ENCODE results near the gene DLX5. TPM values are rescaled to one million over a fixed set of nuclear protein-coding genes. Genes with fewer than 3 reads are reported as not detected.

DLX5 gene
- total and polyA plus RNA-seq, 2 experiments from 2014 or later = not detected

- Histone ChIP-seq H4K20me1 (ENCODE audit: insufficient read depth) (no peaks in the 10 kb centered on the region), H3K27ac (no peak overlapping the region), H3F3A (ENCODE audit: insufficient read depth) (no peaks in the 10 kb centered on the region), H3K36me3 (ENCODE audit: low read depth) (no peaks in the 10 kb centered on the region), H3K9me2 (ENCODE audit: insufficient read depth) (no peaks in the 10 kb centered on the region), H3K9me3 (ENCODE audit: low read depth) (no peaks in the 10 kb centered on the region), H3K4me3 (no peak overlapping the region), H3K27me3 (replicated peaks; ENCODE audit: insufficient read depth) (peaks cover 96% of the 10 kb centered on the region), H3K9ac (no peak overlapping the region), H3K79me2 (ENCODE audit: insufficient read depth) (no peaks in the 10 kb centered on the region), H2AFZ (no peak overlapping the region), H3K4me2 (ENCODE audit: unreplicated experiment) (no peak overlapping the region), H3K4me1 (ENCODE audit: insufficient read depth) (no peaks in the 10 kb centered on the region)
- in situ Hi-C loops (cut with MboI) = no loop called here
- TF ChIP-seq EZH2phosphoT487 (IDR thresholded peaks at IDR 0.05; ENCODE audit: insufficient read depth, low read depth) (no peak), EZH2 (IDR thresholded peaks at IDR 0.05; ENCODE audit: insufficient read depth, poor library complexity, severe bottlenecking) (no peak)
- WGBS, 2 experiments (ENCODE audit: low coverage in 1 of 2, low lambda C conversion rate in 2 of 2, missing lambda C conversion rate in 2 of 2) = 0 to 4% methylated on average over 14 of the region's 14 CpGs
- no peak for DNase-seq
Measured at GRCh38 chr7:96998744-96999143, 25.9 kb downstream of the DLX5 start.

GRCh38 chr7:96998333-96998732 lies 26.3 kb downstream of the DLX5 start:
- Histone ChIP-seq H3K79me2 (ENCODE audit: insufficient read depth) (no peaks in the 10 kb centered on the region), H3K4me2 (ENCODE audit: unreplicated experiment) (no peak overlapping the region), H3K4me1 (ENCODE audit: insufficient read depth) (no peaks in the 10 kb centered on the region), H3K27ac (no peak overlapping the region), H3K36me3 (ENCODE audit: low read depth) (no peaks in the 10 kb centered on the region), H3K27me3 (replicated peaks; ENCODE audit: insufficient read depth) (peaks cover 96% of the 10 kb centered on the region), H2AFZ (no peak overlapping the region), H3K9ac (no peak overlapping the region), H3F3A (ENCODE audit: insufficient read depth) (no peaks in the 10 kb centered on the region), H3K9me3 (ENCODE audit: low read depth) (no peaks in the 10 kb centered on the region), H3K9me2 (ENCODE audit: insufficient read depth) (no peaks in the 10 kb centered on the region), H4K20me1 (ENCODE audit: insufficient read depth) (no peaks in the 10 kb centered on the region), H3K4me3 (no peak overlapping the region)
- in situ Hi-C loops (cut with MboI) = no loop called here
- 3% methylated on average over 11 of the region's 11 CpGs for WGBS, 2 experiments (ENCODE audit: low coverage in 1 of 2, low lambda C conversion rate in 2 of 2, missing lambda C conversion rate in 2 of 2)
- TF ChIP-seq EZH2phosphoT487 (IDR thresholded peaks at IDR 0.05; ENCODE audit: insufficient read depth, low read depth) (no peak), EZH2 (IDR thresholded peaks at IDR 0.05; ENCODE audit: insufficient read depth, poor library complexity, severe bottlenecking) (no peak)
- no peak for DNase-seq

GRCh38 chr7:96997512-96998032 lies 27.1 kb downstream of the DLX5 start:
- TF ChIP-seq EZH2phosphoT487 (IDR thresholded peaks at IDR 0.05; ENCODE audit: insufficient read depth, low read depth) (no peak), EZH2 (IDR thresholded peaks at IDR 0.05; ENCODE audit: insufficient read depth, poor library complexity, severe bottlenecking) (peak; percentile 67)
- H3K36me3 ChIP-seq (ENCODE audit: low read depth) = no peaks in the 10 kb centered on the region
- in situ Hi-C loops (cut with MboI) = no loop called here
- H2AFZ ChIP-seq = no peak overlapping the region
- no peaks in the 10 kb centered on the region for H4K20me1 ChIP-seq (ENCODE audit: insufficient read depth)
- H3K79me2 ChIP-seq (ENCODE audit: insufficient read depth) = no peaks in the 10 kb centered on the region
- no peaks in the 10 kb centered on the region for H3K4me1 ChIP-seq (ENCODE audit: insufficient read depth)
- H3K9me3 ChIP-seq (ENCODE audit: low read depth) = no peaks in the 10 kb centered on the region
- H3K9ac ChIP-seq = no peak overlapping the region
- H3K27me3 ChIP-seq (replicated peaks; ENCODE audit: insufficient read depth) = peaks cover 96% of the 10 kb centered on the region
- no peak for DNase-seq
- no peaks in the 10 kb centered on the region for H3K9me2 ChIP-seq (ENCODE audit: insufficient read depth)
- H3K4me3 ChIP-seq = no peak overlapping the region
- no peak overlapping the region for H3K27ac ChIP-seq
- H3K4me2 ChIP-seq (ENCODE audit: unreplicated experiment) = no peak overlapping the region
- H3F3A ChIP-seq (ENCODE audit: insufficient read depth) = no peaks in the 10 kb centered on the region
- 8 to 9% methylated on average over 23 of the region's 23 CpGs for whole genome bisulfite sequencing, 2 experiments (ENCODE audit: low coverage in 1 of 2, low lambda C conversion rate in 2 of 2, missing lambda C conversion rate in 2 of 2)

- WGBS, 2 experiments (ENCODE audit: low coverage in 1 of 2, low lambda C conversion rate in 2 of 2, missing lambda C conversion rate in 2 of 2) = 2% methylated on average over 14 of the region's 14 CpGs
- H2AFZ ChIP-seq = no peak overlapping the region
- no peak for TF ChIP-seq EZH2 (IDR thresholded peaks at IDR 0.05; ENCODE audit: insufficient read depth, poor library complexity, severe bottlenecking)
- no peaks in the 10 kb centered on the region for H3K9me2 ChIP-seq (ENCODE audit: insufficient read depth)
- no peaks in the 10 kb centered on the region for H3F3A ChIP-seq (ENCODE audit: insufficient read depth)
- H3K4me3 ChIP-seq = no peak overlapping the region
- in situ Hi-C loops (cut with MboI) = no loop called here
- no peak overlapping the region for H3K4me2 ChIP-seq (ENCODE audit: unreplicated experiment)
- H4K20me1 ChIP-seq (ENCODE audit: insufficient read depth) = no peaks in the 10 kb centered on the region
- no peaks in the 10 kb centered on the region for H3K4me1 ChIP-seq (ENCODE audit: insufficient read depth)
- H3K79me2 ChIP-seq (ENCODE audit: insufficient read depth) = no peaks in the 10 kb centered on the region
- no peaks in the 10 kb centered on the region for H3K36me3 ChIP-seq (ENCODE audit: low read depth)
- DNase-seq = no peak
- no peak overlapping the region for H3K27ac ChIP-seq
- H3K27me3 ChIP-seq (replicated peaks; ENCODE audit: insufficient read depth) = peaks cover 96% of the 10 kb centered on the region
- H3K9me3 ChIP-seq (ENCODE audit: low read depth) = no peaks in the 10 kb centered on the region
- no peak overlapping the region for H3K9ac ChIP-seq
Measured at GRCh38 chr7:96996958-96997511, 27.6 kb downstream of the DLX5 start.
